ENCODE results near the gene SCGB1A1.

DNA sequence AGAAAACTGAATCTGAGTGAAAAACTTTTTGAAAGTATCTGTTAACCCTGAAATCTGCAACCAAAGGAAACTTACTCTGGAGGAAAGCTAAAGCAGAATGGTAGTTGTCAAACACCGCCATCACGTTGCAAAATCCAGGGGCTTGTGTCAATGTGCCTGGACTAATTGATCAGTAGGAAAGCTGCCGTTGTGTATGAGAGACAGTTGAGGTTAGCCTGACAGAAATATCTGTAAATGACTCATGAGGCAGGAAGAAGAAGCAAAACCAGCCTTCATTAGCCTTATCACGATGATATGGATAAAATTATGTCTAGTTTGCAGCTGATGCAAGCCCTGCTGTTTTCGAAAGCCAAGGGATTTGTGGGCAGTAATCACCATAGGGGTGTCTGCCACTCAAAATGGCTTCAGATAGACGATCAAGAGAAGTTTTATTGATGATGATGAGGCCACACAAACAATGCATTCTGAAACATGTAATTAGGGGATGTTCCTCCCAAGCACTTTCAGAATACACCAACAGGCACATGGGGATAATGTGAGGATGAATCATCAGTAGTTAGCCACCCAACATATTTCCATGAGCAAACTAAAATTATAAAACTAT, 8.9 kb downstream of the SCGB1A1 start:
- TF ChIP-seq, protein P1, sequence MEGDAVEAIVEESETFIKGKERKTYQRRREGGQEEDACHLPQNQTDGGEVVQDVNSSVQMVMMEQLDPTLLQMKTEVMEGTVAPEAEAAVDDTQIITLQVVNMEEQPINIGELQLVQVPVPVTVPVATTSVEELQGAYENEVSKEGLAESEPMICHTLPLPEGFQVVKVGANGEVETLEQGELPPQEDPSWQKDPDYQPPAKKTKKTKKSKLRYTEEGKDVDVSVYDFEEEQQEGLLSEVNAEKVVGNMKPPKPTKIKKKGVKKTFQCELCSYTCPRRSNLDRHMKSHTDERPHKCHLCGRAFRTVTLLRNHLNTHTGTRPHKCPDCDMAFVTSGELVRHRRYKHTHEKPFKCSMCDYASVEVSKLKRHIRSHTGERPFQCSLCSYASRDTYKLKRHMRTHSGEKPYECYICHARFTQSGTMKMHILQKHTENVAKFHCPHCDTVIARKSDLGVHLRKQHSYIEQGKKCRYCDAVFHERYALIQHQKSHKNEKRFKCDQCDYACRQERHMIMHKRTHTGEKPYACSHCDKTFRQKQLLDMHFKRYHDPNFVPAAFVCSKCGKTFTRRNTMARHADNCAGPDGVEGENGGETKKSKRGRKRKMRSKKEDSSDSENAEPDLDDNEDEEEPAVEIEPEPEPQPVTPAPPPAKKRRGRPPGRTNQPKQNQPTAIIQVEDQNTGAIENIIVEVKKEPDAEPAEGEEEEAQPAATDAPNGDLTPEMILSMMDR (IDR thresholded peaks at IDR 0.05) = no peak
- TF ChIP-seq POLR2A (IDR thresholded peaks at IDR 0.05) = no peak

Data from esophagus squamous epithelium (tissue), 4 donors.